Psoas muscle (tissue), 8 donors: ENCODE results near the gene MBD3L2. TPM values are rescaled to one million over a fixed set of nuclear protein-coding genes. Genes with fewer than 3 reads are reported as not detected.
"Not testable (repeated sequence)": the region's sequence is repeated elsewhere in the genome, so short reads cannot be mapped to it uniquely, and the experiment has no call there.

ENCODE experiments used
- ATAC-seq, 4 donors: fragments of 200-7000 bp; cut with Tn5 transposase; one replicate each; pipeline ENCODE4 v1.9.1; 2020; ENCODE audit warnings: moderate library complexity in 3 of 4, mild to moderate bottlenecking in 2 of 4
- DNase-seq, 2 donors: peaks; one replicate each; pipeline ENCODE4 v3.0.0-alpha.2; 2020
- H3K27ac ChIP-seq: fragments of 200-600 bp; one replicate; pipeline ENCODE4 v1.8.0; 2022
- H3K27me3 ChIP-seq, 3 donors: fragments of 200-600 bp in 1 of 3; one replicate each; pipeline versions ENCODE4 v1.6.1 to v1.8.0; 2013 to 2022; ENCODE audit warnings: low read length in 2 of 3, mild to moderate bottlenecking in 2 of 3, moderate library complexity in 1 of 3; ENCODE audit not compliant: insufficient read depth in 3 of 3
- H3K36me3 ChIP-seq, 2 donors: fragments of 200-600 bp in 1 of 2; one replicate each; pipeline versions ENCODE4 v1.6.1 to v1.8.0; 2013 to 2022; ENCODE audit warnings: low read depth in 1 of 2, mild to moderate bottlenecking in 1 of 2, moderate library complexity in 1 of 2; ENCODE audit not compliant: insufficient read depth in 1 of 2
- H3K4me1 ChIP-seq: fragments of 200-600 bp; one replicate; pipeline ENCODE4 v1.8.0; 2022
- H3K4me3 ChIP-seq: fragments of 200-600 bp; one replicate; pipeline ENCODE4 v1.8.0; 2022; ENCODE audit warnings: mild to moderate bottlenecking
- H3K9me3 ChIP-seq: fragments of 200-600 bp; one replicate; pipeline ENCODE4 v1.8.0; 2022
- WGBS, 3 donors: extraction: QIAGEN DNeasy Blood & Tissue Kit; methylation state at CpG; one replicate each; pipeline versions ENCODE4 v1.1.6 to v1.1.7; 2013; 5-methylcytosine and 5-hydroxymethylcytosine counted together
- intact Hi-C, 2 donors: fragments of 100-400 bp; cut with DNase I; formaldehyde crosslinking; loops; one replicate each; pipeline versions ENCODE4 v1.11.0 to v1.14.2; 2022
- polyA plus RNA-seq, 3 donors: library from polyadenylated mRNA; stranded (reverse); fragments of 200-250 nt; gene quantifications; one replicate each; pipeline ENCODE4 v1.2.3, GENCODE V29; 2013
- total RNA-seq, 4 donors: library from RNA; stranded (reverse); fragmentation: NEBNext Ultra II Directional in 2 of 4; extraction: Animal tissue kit (Norgen Biotek cat#: 25700) in 2 of 4; gene quantifications; one replicate each; pipeline versions ENCODE4 v1.2.1 to v1.2.4, GENCODE V29; 2021 to 2023
- TF ChIP-seq, protein P1 (sequence below): fragments of 200-600 bp; IDR thresholded peaks from one replicate; pipeline ENCODE4 v1.8.0; 2022; ENCODE audit warnings: antibody characterized with exemption
- donor health status: healthy with polysubstance abuse.
- donor health status: DM: no; HTN: no; CAD: no; lungs with moderate emphysema.
- donor health status: Bipolar disorder and iron deficiency.
- donor health status: healthy.
- donor health status: DM: yes; HTN: yes; CAD: no.
- donor health status: DM: no; HTN: no; CAD: no.
- donor health status: DM: no; HTN: no; CAD: no.
- donor health status: DM: yes; HTN: yes; CAD: no.

Gene MBD3L2
- total and polyA plus RNA-seq, 7 donors, result not detected

DNA sequence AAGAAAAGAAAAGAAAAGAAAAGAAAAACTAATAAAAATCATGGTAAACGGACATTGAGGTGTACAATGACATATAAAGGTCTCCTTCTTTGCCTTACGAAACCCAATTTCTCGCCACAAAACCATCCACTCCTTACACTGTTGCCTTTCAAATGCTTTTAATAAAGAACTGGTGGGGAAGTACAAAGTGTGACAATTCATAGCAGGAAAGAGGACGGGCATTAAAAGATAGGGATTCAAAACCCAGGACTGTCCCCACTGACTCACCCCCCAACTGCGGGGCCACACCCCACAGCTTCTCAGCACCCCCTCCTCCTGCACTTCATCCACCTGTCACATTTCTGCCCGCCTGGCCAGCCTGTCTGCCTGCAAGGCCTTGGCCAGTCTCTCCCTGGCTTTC is 30.3 kb upstream of the MBD3L2 start:
- no peaks in the 10 kb centered on the region for H3K9me3 ChIP-seq
- no peaks in the 10 kb centered on the region for H3K4me1 ChIP-seq
- H3K27me3 ChIP-seq, result no peaks in the 10 kb centered on the region
- WGBS, 3 donors, result 65 to 71% (median 69%) methylated on average over 6 of the region's 6 CpGs
- TF ChIP-seq, protein P1, sequence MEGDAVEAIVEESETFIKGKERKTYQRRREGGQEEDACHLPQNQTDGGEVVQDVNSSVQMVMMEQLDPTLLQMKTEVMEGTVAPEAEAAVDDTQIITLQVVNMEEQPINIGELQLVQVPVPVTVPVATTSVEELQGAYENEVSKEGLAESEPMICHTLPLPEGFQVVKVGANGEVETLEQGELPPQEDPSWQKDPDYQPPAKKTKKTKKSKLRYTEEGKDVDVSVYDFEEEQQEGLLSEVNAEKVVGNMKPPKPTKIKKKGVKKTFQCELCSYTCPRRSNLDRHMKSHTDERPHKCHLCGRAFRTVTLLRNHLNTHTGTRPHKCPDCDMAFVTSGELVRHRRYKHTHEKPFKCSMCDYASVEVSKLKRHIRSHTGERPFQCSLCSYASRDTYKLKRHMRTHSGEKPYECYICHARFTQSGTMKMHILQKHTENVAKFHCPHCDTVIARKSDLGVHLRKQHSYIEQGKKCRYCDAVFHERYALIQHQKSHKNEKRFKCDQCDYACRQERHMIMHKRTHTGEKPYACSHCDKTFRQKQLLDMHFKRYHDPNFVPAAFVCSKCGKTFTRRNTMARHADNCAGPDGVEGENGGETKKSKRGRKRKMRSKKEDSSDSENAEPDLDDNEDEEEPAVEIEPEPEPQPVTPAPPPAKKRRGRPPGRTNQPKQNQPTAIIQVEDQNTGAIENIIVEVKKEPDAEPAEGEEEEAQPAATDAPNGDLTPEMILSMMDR, result no peak
- no peak overlapping the region for H3K4me3 ChIP-seq
- H3K36me3 ChIP-seq, result no peaks in the 10 kb centered on the region
- DNase-seq, result no peak
- ATAC-seq, result no peak
- intact Hi-C loops, result no loop called here
- no peak overlapping the region for H3K27ac ChIP-seq

DNA sequence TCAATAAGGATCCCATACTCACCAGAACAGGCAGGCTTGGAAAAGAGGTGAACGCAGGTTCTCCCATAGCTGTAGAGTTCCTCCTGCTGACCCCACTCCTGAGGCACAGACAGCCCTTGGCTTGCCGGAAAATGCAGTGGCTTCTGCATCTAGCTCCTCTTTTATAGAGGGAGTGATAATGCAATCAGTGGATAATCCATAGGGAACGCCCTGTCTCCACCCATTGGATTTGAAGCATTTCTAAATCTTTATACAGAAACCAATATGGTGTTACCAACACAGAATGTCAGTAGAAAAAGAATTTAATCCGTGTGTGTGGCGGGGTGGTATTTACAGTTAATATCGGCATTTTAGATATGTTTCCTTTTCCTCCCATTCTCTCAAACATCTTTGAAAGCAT is 27.8 kb upstream of the MBD3L2 start, which contains the start of gene MBD3L2B:
Gene MBD3L2B (minus strand): TSS at position 101 of the 400 bp plus-strand sequence. CDS start 34 bp downstream, at position 67.
- H3K4me1 ChIP-seq, ATAC-seq, H3K9me3 ChIP-seq, H3K27ac ChIP-seq, DNase-seq, intact Hi-C loops, H3K36me3 ChIP-seq, H3K4me3 ChIP-seq, H3K27me3 ChIP-seq: not testable (repeated sequence)
- no CpG with 5 or more reads among the region's 6 CpGs for WGBS, 3 donors

- WGBS, 3 donors, result no CpG with 5 or more reads among the region's 1 CpG
- H3K4me1 ChIP-seq, H3K36me3 ChIP-seq, H3K4me3 ChIP-seq, DNase-seq, H3K27ac ChIP-seq, H3K9me3 ChIP-seq, ATAC-seq, intact Hi-C loops, H3K27me3 ChIP-seq: not testable (repeated sequence)
Observed at GRCh38 chr19:7028790-7029189, 20.3 kb upstream of the MBD3L2 start.

DNA sequence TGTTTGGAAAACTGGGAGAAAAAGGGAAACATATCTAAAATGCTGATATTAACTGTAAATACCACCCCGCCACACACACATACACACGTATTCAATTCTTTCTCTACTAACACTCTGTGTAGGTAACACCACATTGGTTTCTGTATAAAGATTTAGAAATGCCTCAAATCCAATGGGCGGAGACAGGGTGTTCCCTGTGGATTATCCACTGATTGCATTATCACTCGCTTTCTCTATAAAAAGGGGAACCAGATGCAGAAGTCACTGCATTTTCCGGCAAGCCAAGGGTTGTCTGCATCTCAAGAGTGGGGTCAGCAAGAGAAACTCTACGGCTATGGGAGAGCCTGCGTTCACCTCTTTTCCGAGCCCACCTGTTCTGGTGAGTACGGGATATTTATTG is 18.8 kb upstream of the MBD3L2 start, which contains the start of gene MBD3L5:
Gene MBD3L5 (plus strand): TSS at position 301 of the 400 bp plus-strand sequence. CDS start 34 bp downstream, at position 335.
- WGBS, 3 donors, result no CpG with 5 or more reads among the region's 9 CpGs
- H3K4me3 ChIP-seq, DNase-seq, H3K9me3 ChIP-seq, H3K36me3 ChIP-seq, H3K4me1 ChIP-seq, H3K27ac ChIP-seq, H3K27me3 ChIP-seq, intact Hi-C loops, ATAC-seq: not testable (repeated sequence)

DNA sequence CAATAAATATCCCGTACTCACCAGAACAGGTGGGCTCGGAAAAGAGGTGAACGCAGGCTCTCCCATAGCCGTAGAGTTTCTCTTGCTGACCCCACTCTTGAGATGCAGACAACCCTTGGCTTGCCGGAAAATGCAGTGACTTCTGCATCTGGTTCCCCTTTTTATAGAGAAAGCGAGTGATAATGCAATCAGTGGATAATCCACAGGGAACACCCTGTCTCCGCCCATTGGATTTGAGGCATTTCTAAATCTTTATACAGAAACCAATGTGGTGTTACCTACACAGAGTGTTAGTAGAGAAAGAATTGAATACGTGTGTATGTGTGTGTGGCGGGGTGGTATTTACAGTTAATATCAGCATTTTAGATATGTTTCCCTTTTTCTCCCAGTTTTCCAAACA is 9.0 kb upstream of the MBD3L2 start, which contains the start of gene MBD3L4:
Gene MBD3L4 (minus strand): TSS at position 101 of the 400 bp plus-strand sequence. CDS start 35 bp downstream, at position 66.
- H3K9me3 ChIP-seq, H3K27me3 ChIP-seq, ATAC-seq, intact Hi-C loops, H3K4me1 ChIP-seq, H3K27ac ChIP-seq, DNase-seq, H3K36me3 ChIP-seq, H3K4me3 ChIP-seq: not testable (repeated sequence)
- WGBS, 3 donors, result no CpG with 5 or more reads among the region's 9 CpGs

DNA sequence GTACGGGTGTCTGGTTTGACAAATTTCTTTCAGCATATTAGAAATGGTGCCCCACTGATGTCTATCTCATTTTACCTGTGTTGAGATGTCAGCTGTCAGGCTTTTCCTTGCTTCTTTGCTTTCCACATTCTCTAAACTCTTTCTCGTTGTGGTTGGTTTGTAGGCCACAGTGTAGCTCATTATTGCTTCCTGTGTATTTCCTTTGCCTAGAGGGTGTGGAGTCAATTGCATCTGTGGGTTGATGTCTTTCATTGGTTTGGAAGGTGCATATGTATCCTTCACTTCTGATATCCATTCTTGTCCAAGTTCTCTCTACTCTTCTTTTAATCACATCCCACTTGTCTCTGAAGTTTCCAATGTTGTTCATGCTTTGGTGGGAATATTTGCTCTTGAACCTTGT is 7.6 kb upstream of the MBD3L2 start:
- not testable (repeated sequence) for H3K4me1 ChIP-seq, DNase-seq

GRCh38 chr19:7051421-7051820 is 2.3 kb downstream of the MBD3L2 start:
- H3K27me3 ChIP-seq, H3K4me3 ChIP-seq, H3K4me1 ChIP-seq, H3K9me3 ChIP-seq, intact Hi-C loops, ATAC-seq, H3K27ac ChIP-seq, DNase-seq, H3K36me3 ChIP-seq: not testable (repeated sequence)
- WGBS, 3 donors, result 75 to 89% (median 83%) methylated on average over 2 of the region's 5 CpGs

More for the DNA sequence above, 7.6 kb upstream of the MBD3L2 start:
- H3K9me3 ChIP-seq, intact Hi-C loops, H3K27me3 ChIP-seq, ATAC-seq, H3K27ac ChIP-seq, H3K36me3 ChIP-seq, H3K4me3 ChIP-seq: not testable (repeated sequence)
- no CpG with 5 or more reads among the region's 2 CpGs for WGBS, 3 donors

DNA sequence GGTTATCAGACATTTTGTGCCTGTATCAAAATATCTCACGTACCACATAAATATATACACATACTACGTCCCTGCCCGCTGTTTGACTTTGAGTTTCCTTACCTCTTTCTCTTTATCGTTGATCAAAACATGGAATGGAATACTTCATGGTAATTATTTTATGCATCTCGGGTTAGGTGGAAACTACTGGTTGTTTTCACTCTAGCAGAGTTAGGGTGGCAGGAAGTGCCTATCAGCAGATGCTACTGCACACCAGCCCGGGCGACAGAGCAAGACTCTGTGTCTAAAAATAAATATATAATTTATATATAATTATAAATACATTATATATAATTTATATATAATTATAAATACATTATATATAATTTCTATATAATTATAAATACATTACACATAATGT is 3.8 kb downstream of the MBD3L2 start:
- ATAC-seq, H3K27me3 ChIP-seq, H3K27ac ChIP-seq, H3K4me3 ChIP-seq, H3K36me3 ChIP-seq, H3K4me1 ChIP-seq, DNase-seq, H3K9me3 ChIP-seq, intact Hi-C loops: not testable (repeated sequence)
- WGBS, 3 donors, result 82 to 88% (median 86%) methylated on average over 7 of the region's 7 CpGs

DNA sequence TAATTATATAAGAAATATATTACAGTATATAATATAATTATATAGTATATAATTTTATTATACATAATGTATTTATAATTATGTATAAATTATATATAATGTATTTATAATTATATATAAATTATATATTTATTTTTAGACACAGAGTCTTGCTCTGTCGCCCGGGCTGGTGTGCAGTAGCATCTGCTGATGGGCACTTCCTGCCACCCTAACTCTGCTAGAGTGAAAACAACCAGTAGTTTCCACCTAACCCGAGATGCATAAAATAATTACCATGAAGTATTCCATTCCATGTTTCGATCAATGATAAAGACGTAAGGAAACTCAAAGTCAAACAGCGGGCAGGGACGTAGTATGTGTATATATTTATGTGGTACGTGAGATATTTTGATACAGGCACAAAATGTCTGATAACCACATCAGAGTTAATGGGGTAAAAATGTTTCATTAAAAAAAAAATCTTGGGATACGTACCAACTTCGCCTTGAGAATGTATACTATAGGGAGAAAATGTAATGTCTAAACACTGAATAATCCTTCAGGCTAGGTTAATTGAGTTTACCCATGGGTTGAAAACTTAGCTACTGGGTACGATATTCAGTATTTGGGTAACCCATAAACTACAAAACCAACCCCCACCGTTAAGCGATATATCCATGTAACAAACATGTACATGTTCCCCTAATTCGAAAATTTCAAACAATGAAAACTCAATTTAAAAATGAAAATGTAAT is 5.7 kb downstream of the MBD3L2 start:
- H3K4me3 ChIP-seq, H3K9me3 ChIP-seq, H3K27ac ChIP-seq, H3K4me1 ChIP-seq, intact Hi-C loops, H3K27me3 ChIP-seq, ATAC-seq, H3K36me3 ChIP-seq, DNase-seq: not testable (repeated sequence)
- WGBS, 3 donors, result 91 to 93% (median 91%) methylated on average over 8 to 12 of the region's 14 CpGs

- H3K36me3 ChIP-seq, H3K4me3 ChIP-seq, H3K4me1 ChIP-seq, ATAC-seq, intact Hi-C loops, H3K9me3 ChIP-seq, H3K27me3 ChIP-seq, H3K27ac ChIP-seq, DNase-seq: not testable (repeated sequence)
- 91 to 93% (median 92%) methylated on average over 12 of the region's 14 CpGs for WGBS, 3 donors
Observed at GRCh38 chr19:7055679-7056078, 6.6 kb downstream of the MBD3L2 start.
